Tibial nerve (tissue), 4 donors: ENCODE data around the gene PPFIBP2. TPM values are rescaled to one million over a fixed set of nuclear protein-coding genes. Genes with fewer than 3 reads are reported as not detected.

ENCODE experiments used
- DNase-seq, 2 donors: peaks; one replicate each; pipeline ENCODE4 v3.0.0-alpha.2; 2019; ENCODE audit warnings: low spot score in 2 of 2
- H3K27ac ChIP-seq, 4 donors: fragments of 200-600 bp; sonication (generic) in 3 of 4; one replicate each; pipeline ENCODE4 v1.5.1; 2017 to 2019; ENCODE audit warnings: mild to moderate bottlenecking in 1 of 4
- H3K27me3 ChIP-seq, 2 donors: fragments of 200-600 bp; sonication (generic) in 1 of 2; one replicate each; pipeline versions ENCODE4 v1.5.1 to v1.6.0; 2017 to 2019
- H3K36me3 ChIP-seq, 3 donors: fragments of 200-600 bp; sonication (generic); one replicate each; pipeline ENCODE4 v1.5.1; 2018 to 2019
- H3K4me1 ChIP-seq, 4 donors: fragments of 200-600 bp; sonication (generic) in 3 of 4; one replicate each; pipeline ENCODE4 v1.5.1; 2017 to 2019
- H3K4me3 ChIP-seq, 4 donors: fragments of 200-600 bp; sonication (generic) in 3 of 4; one replicate each; pipeline ENCODE4 v1.5.1; 2017 to 2019; ENCODE audit warnings: mild to moderate bottlenecking in 1 of 4, moderate library complexity in 1 of 4
- H3K9me3 ChIP-seq, 4 donors: fragments of 200-600 bp; sonication (generic) in 3 of 4; one replicate each; pipeline ENCODE4 v1.5.1; 2017 to 2019
- EP300 ChIP-seq, 2 donors: sonication (generic); formaldehyde crosslinking; IDR thresholded peaks; one replicate each; pipeline ENCODE4 v1.6.1; 2017; ENCODE audit warnings: antibody characterized with exemption in 2 of 2, mild to moderate bottlenecking in 1 of 2
- POLR2A ChIP-seq, 2 donors: fragments of 450-650 bp; IDR thresholded peaks; one replicate each; pipeline ENCODE4 v1.6.1; 2017; ENCODE audit warnings: antibody characterized with exemption in 2 of 2, mild to moderate bottlenecking in 2 of 2, moderate library complexity in 2 of 2
- WGBS, 2 donors: methylation state at CpG; one replicate each; pipeline ENCODE4 v1.1.5; 2018; 5-methylcytosine and 5-hydroxymethylcytosine counted together
- total RNA-seq, 4 donors: library from RNA; depleted of rRNA; stranded (reverse); fragments of >200 nt; gene quantifications; one replicate each; pipeline ENCODE4 v1.1.0, GENCODE V29; 2016
- TF ChIP-seq, protein P1 (sequence below), 5 experiments: fragments of 200-600 bp in 3 of 5; fragments of 450-650 bp in 2 of 5; sonication (generic) in 3 of 5; IDR thresholded peaks; one replicate each; pipeline ENCODE4 v1.5.1; 2016 to 2019; ENCODE audit warnings: antibody characterized with exemption in 5 of 5, mild to moderate bottlenecking in 3 of 5, moderate library complexity in 2 of 5

Gene PPFIBP2
- total RNA-seq, 4 donors from 2014 or later: 19.8 to 110 (median 29.2) TPM

DNA sequence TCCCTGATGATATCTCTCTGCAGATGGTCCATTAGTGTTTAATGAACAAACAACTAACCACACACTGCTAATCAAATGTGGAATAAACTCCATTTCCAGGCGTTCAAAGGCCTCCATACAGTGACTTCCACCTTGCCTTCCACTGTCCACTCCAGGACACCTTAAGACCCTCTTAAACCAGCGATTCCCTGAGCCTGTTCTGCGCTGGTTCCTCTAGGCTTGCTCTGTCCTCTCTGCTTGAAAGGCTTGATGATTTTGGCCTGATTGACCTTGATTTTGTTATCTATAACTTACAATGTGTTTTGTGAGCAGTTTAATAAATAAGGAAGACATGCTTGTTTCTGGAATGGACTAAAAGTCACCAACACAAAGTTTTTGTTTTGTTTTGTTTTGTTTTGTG, 180.4 kb downstream of the PPFIBP2 start:
- no peak overlapping the region for H3K4me3 ChIP-seq
- H3K36me3 ChIP-seq: no peaks in the 10 kb centered on the region
- H3K9me3 ChIP-seq: no peaks in the 10 kb centered on the region
- peaks cover 0 to 2% of the 10 kb centered on the region in 2 donors for H3K27me3 ChIP-seq
- H3K4me1 ChIP-seq: peaks cover 0 to 22% (median 4%) of the 10 kb centered on the region in 4 donors
- DNase-seq: no peak
- 87 to 89% methylated on average over 3 of the region's 3 CpGs for WGBS, 2 donors
- TF ChIP-seq, protein P1, sequence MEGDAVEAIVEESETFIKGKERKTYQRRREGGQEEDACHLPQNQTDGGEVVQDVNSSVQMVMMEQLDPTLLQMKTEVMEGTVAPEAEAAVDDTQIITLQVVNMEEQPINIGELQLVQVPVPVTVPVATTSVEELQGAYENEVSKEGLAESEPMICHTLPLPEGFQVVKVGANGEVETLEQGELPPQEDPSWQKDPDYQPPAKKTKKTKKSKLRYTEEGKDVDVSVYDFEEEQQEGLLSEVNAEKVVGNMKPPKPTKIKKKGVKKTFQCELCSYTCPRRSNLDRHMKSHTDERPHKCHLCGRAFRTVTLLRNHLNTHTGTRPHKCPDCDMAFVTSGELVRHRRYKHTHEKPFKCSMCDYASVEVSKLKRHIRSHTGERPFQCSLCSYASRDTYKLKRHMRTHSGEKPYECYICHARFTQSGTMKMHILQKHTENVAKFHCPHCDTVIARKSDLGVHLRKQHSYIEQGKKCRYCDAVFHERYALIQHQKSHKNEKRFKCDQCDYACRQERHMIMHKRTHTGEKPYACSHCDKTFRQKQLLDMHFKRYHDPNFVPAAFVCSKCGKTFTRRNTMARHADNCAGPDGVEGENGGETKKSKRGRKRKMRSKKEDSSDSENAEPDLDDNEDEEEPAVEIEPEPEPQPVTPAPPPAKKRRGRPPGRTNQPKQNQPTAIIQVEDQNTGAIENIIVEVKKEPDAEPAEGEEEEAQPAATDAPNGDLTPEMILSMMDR (IDR thresholded peaks at IDR 0.05): no peak
- TF ChIP-seq POLR2A (IDR thresholded peaks at IDR 0.05) (no peak), EP300 (IDR thresholded peaks at IDR 0.05) (no peak)
- H3K27ac ChIP-seq: peak overlapping the region in 1 of 4 donors; percentile 76

DNA sequence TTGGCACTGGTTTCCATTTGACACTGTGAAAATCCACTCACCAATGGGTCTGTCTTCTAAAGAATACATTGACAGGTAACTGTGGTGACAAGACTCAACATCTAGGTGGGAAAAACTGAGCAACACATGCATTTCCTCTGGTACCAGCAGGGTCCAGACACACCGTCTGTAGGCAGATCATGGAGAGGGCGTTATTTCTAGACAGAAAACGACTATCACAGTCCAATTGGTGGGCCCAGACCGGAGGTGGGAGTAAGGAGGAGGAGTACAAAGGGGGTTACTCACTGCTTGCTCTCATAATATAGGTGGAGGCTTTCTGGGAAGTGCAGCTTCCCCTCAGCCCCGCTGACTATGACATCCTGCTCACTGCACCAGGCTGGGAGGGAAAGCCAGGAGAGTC, 182.6 kb downstream of the PPFIBP2 start:
- TF ChIP-seq, protein P1 (IDR thresholded peaks at IDR 0.05): no peak
- no peak for DNase-seq
- peaks cover 0 to 2% of the 10 kb centered on the region in 2 donors for H3K27me3 ChIP-seq
- no peaks in the 10 kb centered on the region for H3K9me3 ChIP-seq
- 65 to 76% methylated on average over 5 of the region's 5 CpGs for WGBS, 2 donors
- H3K4me3 ChIP-seq: no peak overlapping the region
- peak overlapping the region in 3 of 4 donors; percentile 40 to 76 (median 75) for H3K27ac ChIP-seq
- no peaks in the 10 kb centered on the region for H3K36me3 ChIP-seq
- peaks cover 0 to 22% (median 4%) of the 10 kb centered on the region in 4 donors for H3K4me1 ChIP-seq

Other genes starting within 250 kb of the PPFIBP2 start
- gene OLFML1, start 28.5 kb upstream of the PPFIBP2 start, total RNA-seq: 10 to 100 TPM in 1 of 4 donors, 1 to 10 TPM in 3; 1.2 to 13.1 (median 6.6) TPM
- gene CYB5R2, start 159.5 kb downstream of the PPFIBP2 start, total RNA-seq: 100 to 1,000 TPM in 1 of 4 donors, 10 to 100 TPM in 3; 50.8 to 104 (median 58.2) TPM
- gene OVCH2, start 192.5 kb downstream of the PPFIBP2 start, total RNA-seq: not detected